CD4-positive, alpha-beta T cell treated with Interleukin-12 subunit alpha and Interleukin-12 subunit beta, for 1 hour (primary cell): ENCODE measurements around the gene URI1.

Source experiments
- DNase-seq: peaks from one replicate; pipeline ENCODE4 v3.0.0-alpha.2; 2020

Gene URI1

DNA sequence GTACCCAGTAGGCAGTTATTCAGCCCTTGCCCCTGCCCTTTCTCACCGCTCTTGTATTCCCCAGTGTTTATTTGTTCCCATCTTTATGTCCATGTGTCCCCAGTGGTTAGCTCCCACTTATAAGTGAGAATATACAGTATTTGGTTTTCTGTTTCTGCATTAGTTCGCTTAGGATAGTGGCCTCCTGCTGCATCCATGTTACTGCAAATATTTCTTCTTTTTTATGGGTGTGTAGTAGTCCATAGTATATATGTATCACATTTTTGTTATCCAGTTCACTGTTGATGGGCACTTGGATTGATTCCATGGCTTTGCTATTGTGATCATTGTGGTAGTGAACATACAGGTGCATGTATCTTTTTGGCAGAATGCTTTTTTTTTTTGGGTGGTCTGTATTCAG lies 32.7 kb downstream of the URI1 start:
- no peak for DNase-seq

- DNase-seq = no peak
Measured at GRCh38 chr19:29976151-29976943, 34.3 kb downstream of the URI1 start.

- DNase-seq = no peak
Measured at GRCh38 chr19:29978080-29978479, 36.0 kb downstream of the URI1 start.

- no peak for DNase-seq
Measured at GRCh38 chr19:29983568-29983967, 41.5 kb downstream of the URI1 start.

GRCh38 chr19:29985196-29985595 lies 43.2 kb downstream of the URI1 start:
- DNase-seq = no peak

- DNase-seq = no peak
Measured at GRCh38 chr19:29988351-29988750, 46.3 kb downstream of the URI1 start.

DNA sequence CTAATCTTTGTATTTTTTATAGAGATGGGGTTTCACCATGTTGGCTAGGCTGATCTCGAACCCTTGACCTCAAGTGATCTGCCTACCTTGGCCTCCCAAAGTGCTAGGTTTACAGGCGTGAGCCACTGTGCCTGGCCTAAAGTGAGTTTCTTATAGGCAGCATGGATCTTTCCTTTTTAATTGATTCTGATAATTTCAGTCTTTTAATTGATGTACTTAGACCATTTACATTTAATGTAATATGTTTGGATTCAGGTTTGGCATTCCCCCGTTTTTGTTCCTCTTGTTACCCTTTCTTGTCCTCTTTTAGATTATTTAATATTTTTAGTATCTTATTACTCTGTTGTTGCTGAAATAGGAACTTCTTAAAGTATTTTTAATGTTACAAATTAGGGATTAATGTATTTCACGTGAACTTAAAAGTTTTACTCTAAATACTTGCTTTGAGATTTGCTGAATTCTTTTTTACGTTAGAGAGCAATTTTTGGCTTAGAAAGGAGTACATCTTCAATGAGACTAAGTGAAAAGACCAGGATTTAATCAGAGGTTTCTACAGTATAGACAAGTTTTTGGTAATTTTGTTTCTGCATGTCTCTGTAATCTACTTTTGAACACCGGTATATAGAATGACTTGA lies 50.3 kb downstream of the URI1 start:
- no peak for DNase-seq

GRCh38 chr19:29999490-29999889 lies 57.5 kb downstream of the URI1 start:
- DNase-seq = no peak

- DNase-seq = no peak
Measured at GRCh38 chr19:30000862-30001261, 58.8 kb downstream of the URI1 start.

GRCh38 chr19:30001301-30001700 lies 59.3 kb downstream of the URI1 start:
- no peak for DNase-seq

DNA sequence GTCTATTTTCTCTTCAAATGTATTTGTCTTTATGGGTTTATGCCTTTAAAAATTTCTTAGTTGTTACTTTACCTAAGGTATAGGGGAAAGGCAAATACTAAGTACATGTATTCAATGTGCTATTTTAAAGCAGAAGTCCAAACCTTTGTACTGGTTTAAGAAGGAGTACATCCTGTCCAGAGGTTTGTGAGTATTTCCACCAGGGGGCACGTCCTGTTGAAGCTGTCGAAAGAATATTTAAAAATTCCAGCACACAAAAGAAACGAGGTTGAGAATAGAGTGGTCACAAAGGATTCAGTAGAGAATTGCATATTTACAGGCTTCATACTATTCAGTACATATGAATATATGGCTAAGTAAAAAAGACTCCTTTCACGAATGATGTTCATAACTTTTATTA lies 59.8 kb downstream of the URI1 start:
- DNase-seq = no peak

DNA sequence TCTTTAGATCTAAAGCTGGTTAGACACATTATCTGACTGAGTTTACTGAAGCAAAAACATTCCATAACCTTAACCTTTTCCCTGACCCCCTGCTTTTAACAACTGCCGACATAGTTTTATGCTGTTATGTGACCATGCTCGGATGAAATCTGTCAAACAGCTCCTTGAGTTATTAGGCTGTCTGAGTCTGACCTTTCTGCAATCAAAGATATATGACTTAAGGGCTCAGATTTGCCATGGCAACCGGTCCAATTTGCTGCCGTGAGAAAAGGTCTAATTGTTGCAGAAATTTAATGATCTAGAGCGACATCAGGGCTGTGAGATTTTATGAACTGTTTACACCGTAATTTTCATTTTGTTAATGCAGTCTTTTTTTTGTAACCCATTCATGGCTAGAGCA lies 61.8 kb downstream of the URI1 start:
- no peak for DNase-seq

- DNase-seq = no peak
Measured at GRCh38 chr19:30004403-30004802, 62.4 kb downstream of the URI1 start.

- peak; percentile 19 for DNase-seq
Measured at GRCh38 chr19:30006207-30006606, 64.2 kb downstream of the URI1 start.

GRCh38 chr19:30008169-30008568 lies 66.1 kb downstream of the URI1 start:
- DNase-seq = no peak

- DNase-seq = no peak
Measured at GRCh38 chr19:30009013-30009412, 67.0 kb downstream of the URI1 start.

- DNase-seq = no peak
Measured at GRCh38 chr19:30011051-30011578, 69.1 kb downstream of the URI1 start.

DNA sequence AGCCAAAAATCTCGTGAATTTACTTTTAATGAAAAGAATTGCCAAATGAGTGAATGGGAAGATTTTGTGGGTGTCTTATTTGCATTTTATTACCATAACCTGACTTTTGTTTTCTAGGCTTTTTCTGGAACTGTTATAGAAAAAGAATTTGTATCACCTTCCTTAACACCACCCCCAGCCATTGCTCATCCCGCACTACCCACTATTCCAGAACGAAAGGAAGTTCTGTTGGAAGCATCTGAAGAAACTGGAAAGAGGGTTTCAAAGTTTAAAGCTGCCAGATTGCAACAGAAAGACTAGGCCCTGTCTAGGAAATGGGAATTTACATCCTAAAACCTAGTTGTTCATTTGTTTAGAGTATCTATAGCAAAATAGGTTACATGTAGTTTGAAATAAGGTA lies 72.7 kb downstream of the URI1 start:
- DNase-seq = no peak

- no peak for DNase-seq
Measured at GRCh38 chr19:30017172-30017571, 75.1 kb downstream of the URI1 start.

GRCh38 chr19:30020189-30020588 lies 78.2 kb downstream of the URI1 start:
- DNase-seq = no peak

DNA sequence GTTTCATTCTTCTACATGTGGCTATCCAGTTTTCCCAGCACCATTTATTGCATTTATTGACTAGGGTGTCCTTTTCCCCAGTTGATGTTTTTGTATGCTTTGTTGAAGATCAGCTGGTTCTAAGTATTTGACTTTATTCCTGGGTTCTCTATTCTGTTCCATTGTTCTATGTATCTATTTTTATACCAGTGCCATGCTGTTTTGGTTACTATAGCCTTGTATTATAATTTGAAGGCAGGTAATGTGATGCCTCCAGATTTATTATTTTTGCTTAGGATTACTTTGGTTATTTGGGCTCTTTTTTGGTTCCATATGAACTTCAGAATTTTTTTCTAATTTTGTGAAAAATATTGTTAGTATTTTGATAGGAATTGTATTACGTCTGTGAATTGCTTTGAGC lies 80.6 kb downstream of the URI1 start:
- DNase-seq = no peak

DNA sequence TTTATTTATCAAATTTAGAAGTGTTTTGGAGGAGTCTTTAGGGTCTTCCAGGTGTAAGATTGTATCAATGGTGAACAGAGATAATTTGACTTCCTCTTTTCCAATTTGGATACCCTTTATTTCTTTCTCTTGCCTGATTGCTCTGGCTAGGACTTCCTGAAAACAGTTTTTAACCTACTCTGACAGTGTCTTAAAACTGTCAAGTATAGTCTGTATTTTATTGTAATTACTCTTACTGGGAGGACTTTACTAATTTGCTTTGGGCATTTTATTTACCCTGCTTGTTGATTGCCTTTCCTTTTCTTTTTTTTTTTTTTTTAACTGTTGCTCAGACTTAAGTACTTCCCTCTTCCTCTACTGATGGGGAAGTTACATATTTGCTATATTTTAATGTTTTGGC lies 81.3 kb downstream of the URI1 start:
- no peak for DNase-seq

- no peak for DNase-seq
Measured at GRCh38 chr19:30024091-30024490, 82.1 kb downstream of the URI1 start.

- DNase-seq = no peak
Measured at GRCh38 chr19:30026933-30027332, 84.9 kb downstream of the URI1 start.
